ENCODE results near the gene E2F4.

GRCh38 chr16:67213197-67214019 is 21.5 kb downstream of the E2F4 start:
- TF ChIP-seq CTCF (IDR thresholded peaks at IDR 0.05) (no peak), POLR2A (IDR thresholded peaks at IDR 0.05) (no peak)

Measured in heart left ventricle (tissue), 13 donors.